GM18520 (cell line): Measurements from ENCODE around the gene BBX.

ENCODE experiments used
- ATAC-seq: cut with Tn5 transposase; IDR thresholded peaks from one replicate; pipeline ENCODE4 v1.9.1; 2021; ENCODE audit not compliant: unreplicated experiment

Gene BBX

GRCh38 chr3:107598926-107599771 is 76.4 kb downstream of the BBX start:
- peak; percentile 86 for ATAC-seq

GRCh38 chr3:107599772-107600145 is 77.0 kb downstream of the BBX start:
- no peak for ATAC-seq

GRCh38 chr3:107600780-107601179 is 78.0 kb downstream of the BBX start:
- no peak for ATAC-seq

GRCh38 chr3:107604057-107604822 is 81.5 kb downstream of the BBX start:
- ATAC-seq = no peak

GRCh38 chr3:107611775-107612469 is 89.2 kb downstream of the BBX start:
- ATAC-seq = no peak

GRCh38 chr3:107612664-107613084 is 89.9 kb downstream of the BBX start:
- ATAC-seq = no peak

GRCh38 chr3:107619549-107619948 is 96.8 kb downstream of the BBX start:
- ATAC-seq = no peak

GRCh38 chr3:107620534-107620933 is 97.8 kb downstream of the BBX start:
- no peak for ATAC-seq

GRCh38 chr3:107621465-107621864 is 98.7 kb downstream of the BBX start:
- ATAC-seq = no peak

- no peak for ATAC-seq
Observed at GRCh38 chr3:107627962-107628542, 105.3 kb downstream of the BBX start.

GRCh38 chr3:107629566-107629965 is 106.8 kb downstream of the BBX start:
- ATAC-seq = no peak

- no peak for ATAC-seq
Observed at GRCh38 chr3:107630779-107631178, 108.0 kb downstream of the BBX start.

GRCh38 chr3:107632576-107632975 is 109.8 kb downstream of the BBX start:
- no peak for ATAC-seq

- ATAC-seq = peak; percentile 91
Observed at GRCh38 chr3:107633327-107634098, 110.8 kb downstream of the BBX start.

GRCh38 chr3:107634099-107634489 is 111.3 kb downstream of the BBX start:
- ATAC-seq = peak; percentile 15

- ATAC-seq = no peak
Observed at GRCh38 chr3:107637416-107638183, 114.8 kb downstream of the BBX start.

- peak; percentile 59 for ATAC-seq
Observed at GRCh38 chr3:107641572-107642307, 119.0 kb downstream of the BBX start.

GRCh38 chr3:107643038-107643883 is 120.5 kb downstream of the BBX start:
- ATAC-seq = no peak
